Femur (tissue), 1 donor: ENCODE results near the gene SLIT3.

Experiments used
- DNase-seq: peaks from one replicate; pipeline ENCODE4 v3.0.0-alpha.2; 2017

The SLIT3 gene

DNA sequence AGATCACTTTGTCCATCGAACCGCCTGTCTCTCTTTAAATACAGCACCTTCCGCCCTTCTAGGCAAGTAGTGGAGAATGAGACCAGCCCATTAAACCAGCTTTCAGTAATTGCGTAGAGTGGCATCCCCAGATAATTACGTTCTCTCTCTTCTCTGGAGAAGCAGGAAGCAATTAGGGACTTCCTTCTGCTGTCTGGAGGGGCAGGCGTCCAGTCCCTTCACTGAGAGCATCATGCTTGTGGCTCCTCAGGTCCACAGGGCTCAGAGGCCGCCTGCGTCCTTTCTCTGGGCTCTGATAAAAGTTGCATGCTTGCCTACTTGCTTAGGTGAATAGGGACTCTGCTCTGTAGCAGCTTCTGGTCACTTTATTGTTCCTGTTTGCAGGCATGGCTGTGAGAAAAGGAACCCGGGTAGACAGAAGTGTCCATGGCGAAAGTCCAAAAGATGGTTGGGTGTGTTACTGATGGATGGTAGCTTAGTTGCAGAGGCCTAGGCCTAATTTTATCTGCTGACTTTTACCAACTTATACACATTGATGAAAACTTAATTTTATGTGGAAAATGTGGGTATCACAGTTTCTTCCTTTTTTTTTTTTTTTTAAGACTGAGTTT lies 422.7 kb downstream of the SLIT3 start:
- DNase-seq = no peak

DNA sequence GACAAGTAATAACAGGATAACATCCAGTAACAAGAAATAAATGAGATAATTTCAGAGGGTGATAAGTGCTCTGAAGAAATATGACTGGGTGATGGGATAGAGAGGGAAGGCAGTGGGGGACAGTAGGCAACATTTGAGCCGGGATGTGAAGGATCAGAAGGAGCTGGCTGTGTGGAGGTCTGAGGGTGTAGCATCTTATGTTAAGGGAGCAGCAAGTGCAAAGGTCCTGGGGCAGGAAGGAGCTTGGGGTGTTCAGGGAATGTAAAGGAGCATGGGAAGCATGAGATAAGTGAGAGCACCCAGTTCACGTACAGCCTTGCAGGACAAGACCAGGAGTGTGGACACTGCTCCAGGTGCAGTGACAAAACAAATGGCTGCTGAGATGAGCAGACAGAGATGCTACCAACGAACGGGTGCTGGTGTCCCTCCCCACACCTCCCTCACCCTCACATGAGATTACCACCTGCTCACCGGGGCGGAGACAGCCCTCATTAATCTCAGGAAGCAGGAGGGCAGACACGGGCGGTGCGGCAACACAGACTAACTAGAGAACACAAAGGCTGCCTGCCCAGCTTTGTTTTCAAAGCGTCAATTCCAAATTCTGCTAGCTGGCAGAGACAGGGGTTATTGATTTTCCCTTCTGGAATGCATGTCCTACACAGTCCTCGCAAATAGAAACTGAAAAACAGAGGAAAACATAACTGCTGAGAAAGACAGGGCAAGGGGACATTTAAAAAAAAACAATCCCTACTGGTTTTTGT lies 423.6 kb downstream of the SLIT3 start:
- DNase-seq = peak; percentile 40

DNA sequence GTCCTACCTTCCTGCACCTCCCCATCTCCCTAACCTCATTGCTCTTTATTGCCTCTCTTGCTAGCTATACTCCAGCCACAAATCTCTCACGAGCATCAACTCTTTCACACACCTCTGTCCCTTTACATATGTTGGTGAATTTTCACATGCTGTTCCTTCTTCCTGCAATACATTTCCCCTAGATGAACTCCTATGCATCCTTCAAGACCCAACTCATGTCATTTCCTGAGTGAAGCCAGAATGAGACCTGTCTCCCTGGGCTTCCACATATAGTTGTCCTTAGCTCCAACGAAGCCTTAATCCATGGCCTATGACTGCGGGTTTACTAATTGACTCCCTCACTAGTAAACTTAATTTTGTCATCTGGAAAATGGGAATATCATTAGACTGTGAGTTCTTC lies 424.5 kb downstream of the SLIT3 start:
- no peak for DNase-seq

DNA sequence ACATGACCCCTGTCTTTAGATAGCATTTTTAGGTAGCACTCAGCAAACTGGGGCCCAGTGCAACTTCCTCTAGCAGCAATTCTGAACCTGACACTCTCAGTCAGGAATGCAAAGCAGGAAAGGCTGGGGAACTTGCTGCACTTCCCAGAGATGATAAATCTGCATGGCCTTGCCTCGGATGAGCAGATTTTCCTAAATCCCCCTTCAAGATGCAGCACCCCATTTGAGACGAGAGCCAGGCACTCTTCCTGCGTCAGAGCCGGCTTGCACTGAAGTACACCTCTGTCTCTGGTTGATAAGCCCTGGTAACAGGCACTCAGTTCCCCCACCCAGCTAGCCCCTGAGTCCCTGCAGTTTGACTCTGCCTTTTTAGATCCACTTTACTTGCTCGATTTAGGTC lies 425.1 kb downstream of the SLIT3 start:
- DNase-seq = no peak

GRCh38 chr5:168874713-168875380 lies 426.1 kb downstream of the SLIT3 start:
- no peak for DNase-seq

GRCh38 chr5:168872246-168872645 lies 428.7 kb downstream of the SLIT3 start:
- DNase-seq = no peak

- DNase-seq = no peak
Measured at GRCh38 chr5:168870910-168871309, 430.0 kb downstream of the SLIT3 start.

DNA sequence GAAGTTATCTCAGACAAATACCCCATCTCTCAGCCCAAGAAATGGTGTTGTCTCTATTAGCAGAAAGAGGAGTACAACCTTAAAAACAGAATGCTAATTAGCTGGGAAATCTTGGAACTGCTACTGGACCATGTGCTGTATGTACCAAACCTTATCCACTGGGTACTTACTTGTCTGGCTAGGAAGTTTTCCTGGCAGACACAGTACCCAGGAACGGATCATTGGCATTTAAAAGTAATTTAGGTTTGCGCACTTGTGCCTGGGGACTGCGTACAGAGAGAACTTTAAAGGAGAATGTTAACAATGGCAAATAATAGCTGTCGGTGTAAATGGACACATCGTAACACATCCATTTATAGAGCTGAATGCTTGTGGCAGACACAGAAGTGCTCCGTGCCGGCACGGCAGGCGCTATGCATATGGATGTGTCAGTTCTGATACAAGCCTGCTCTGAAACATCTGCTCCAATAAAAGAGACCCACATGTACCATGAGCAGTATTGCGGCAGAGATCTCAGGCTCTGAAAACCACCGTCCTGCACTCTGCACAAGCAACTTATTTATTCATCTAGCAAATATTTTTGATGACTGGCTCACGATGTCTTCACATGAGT lies 431.2 kb downstream of the SLIT3 start:
- DNase-seq = no peak

DNA sequence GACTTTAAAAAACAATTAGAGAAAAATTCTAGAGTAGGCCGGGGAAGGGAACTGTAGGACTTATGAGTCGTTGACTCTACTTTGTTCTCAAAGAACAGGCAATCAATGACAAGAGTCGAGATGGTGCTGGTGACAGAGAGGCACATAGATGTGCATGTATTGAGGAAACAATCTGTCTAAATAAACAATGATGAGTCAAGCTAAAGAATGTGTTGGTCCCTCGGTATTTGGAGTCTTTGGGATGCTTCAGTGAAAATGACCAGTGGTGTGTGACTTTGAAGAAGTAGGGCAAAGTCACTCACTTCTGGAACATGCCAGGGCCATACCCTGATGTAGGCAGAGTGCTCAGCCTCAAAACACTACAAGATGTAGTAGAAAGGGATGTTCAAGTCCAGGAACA lies 433.7 kb downstream of the SLIT3 start:
- DNase-seq = no peak

DNA sequence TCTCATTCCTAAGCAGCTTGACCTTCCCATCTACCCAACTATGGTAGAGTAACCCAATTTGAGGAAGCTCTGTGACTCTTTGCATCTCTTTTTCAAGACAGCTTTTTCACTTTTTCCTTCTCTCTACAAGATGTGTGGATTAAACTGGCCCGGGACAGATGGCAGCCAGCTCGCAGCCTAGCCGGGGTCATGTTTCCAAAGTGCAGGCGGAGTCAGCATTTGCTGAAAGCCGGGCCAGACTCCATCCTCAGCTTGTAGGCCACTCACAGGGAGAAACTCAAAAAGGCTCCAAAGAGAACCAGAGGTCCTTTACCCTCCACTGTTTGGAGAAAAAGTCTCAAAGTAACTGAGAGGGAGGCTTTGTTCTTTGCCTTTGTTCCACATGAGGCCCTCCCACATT lies 435.0 kb downstream of the SLIT3 start:
- DNase-seq = peak; percentile 64

GRCh38 chr5:168863021-168863420 lies 437.9 kb downstream of the SLIT3 start:
- no peak for DNase-seq

- DNase-seq = no peak
Measured at GRCh38 chr5:168860503-168860902, 440.4 kb downstream of the SLIT3 start.

DNA sequence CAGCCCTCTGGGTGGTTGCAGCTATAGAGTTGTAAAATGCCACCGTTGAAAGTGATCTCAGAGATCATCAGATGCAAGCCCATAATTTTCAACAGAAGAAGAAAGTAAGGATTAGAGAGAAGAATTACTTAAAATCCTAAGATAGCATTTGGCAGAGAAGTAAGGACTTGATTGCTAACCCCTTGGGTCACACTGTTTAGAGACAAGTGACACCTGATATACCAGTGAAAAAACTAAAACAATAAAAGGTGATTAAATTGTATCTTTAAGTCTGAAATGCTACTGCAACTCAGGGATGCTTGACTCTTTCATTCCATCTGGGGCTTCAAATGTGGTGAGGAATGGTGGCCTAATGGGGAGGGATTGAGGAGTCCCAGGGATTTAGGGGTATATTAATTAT lies 440.9 kb downstream of the SLIT3 start:
- DNase-seq = no peak

DNA sequence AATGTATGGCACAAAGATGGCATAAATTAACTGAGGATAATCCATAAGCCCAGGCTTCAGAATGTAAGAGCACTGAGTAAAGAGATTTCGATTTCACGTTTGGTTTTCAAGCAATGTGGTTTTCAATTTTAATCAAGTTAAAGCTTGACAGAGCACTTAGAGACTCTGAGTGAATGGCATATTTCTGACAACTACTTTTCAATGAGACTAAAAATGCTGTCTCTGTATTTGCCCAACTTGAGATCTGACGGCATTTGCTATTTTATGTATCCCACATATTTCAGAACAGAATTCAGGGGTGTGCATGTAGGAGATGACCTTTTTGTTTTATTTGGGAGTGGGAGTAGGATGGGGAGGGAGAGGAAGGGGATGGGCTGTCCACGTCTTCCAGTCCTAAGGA lies 441.5 kb downstream of the SLIT3 start:
- DNase-seq = no peak

- DNase-seq = no peak
Measured at GRCh38 chr5:168858994-168859393, 441.9 kb downstream of the SLIT3 start.

DNA sequence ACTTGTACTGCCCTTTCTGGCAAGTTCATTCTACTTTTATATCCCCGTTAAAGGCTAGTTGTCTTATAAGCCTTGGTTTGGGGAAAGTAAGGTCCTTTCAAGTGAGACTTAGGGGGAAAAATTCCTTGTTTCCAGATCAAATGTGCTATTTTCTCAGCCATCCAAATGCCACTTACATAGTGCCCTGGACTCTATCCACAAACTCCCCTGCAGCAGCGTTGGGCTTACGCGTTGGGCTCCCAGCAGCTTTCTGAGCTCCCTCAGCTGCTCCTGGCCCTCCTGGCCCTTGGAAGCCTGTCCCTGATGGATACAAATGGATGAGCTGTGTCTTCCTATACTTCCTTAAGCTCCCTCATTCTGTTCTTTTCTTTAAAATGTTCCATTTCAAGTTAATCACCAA lies 442.6 kb downstream of the SLIT3 start:
- DNase-seq = no peak

DNA sequence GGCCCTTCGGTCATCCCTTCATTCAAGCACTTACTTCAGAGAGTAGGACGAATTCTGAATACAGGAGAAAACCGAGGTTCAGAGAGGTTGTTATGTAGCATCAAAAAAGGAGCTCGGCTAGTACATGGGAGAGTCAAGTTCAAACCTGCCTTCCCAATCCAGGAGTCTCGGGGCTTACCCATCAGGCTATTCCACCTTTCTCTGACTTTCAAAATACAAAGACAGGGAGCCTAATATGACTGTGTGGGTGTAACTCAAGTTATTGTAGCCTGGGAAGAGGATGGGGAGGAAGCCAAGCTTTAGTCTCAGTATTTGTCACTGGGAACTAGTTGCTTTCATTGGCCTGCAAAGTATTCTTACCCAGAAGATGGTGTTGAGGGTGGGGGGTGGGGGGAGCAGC lies 447.0 kb downstream of the SLIT3 start:
- DNase-seq = no peak

DNA sequence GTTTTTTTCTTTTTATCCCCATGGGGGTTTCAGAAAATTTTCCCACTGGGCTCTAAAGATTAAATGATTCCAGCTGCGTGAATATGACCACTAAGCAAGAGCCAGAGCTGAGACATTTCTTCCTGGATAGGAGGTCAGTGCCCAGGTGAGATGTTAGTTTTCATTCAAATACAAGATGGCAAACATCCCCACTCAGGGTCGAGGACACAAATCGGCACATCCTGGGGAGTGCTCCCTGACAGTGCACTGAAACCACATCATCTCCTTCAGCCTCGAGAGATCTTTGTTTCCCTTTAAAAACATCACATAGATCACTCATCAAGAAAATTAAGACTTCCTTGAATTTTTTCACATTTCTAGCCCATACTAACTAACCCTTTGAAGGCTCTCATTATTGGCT lies 448.6 kb downstream of the SLIT3 start:
- DNase-seq = no peak

DNA sequence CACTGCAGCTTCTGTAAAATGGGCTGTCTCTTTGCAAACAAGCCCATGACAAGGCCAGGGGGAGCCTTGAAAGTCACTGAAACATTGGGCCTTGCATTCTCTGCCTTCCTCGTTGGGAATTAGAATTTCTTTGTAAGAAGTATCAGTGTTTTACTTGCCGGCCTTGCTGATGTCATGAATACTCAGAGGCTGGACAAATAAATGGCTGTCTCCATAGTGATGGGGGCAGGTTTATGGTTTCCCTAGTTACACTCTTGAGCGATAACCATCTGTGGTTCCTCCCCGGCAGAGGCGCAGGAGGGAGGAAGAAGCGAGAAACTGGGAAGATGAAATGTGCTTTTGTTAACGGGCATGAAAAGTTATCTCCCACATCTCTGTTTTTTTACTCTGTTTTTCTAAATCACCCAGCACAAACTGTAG lies 449.0 kb downstream of the SLIT3 start:
- peak; percentile 58 for DNase-seq

DNA sequence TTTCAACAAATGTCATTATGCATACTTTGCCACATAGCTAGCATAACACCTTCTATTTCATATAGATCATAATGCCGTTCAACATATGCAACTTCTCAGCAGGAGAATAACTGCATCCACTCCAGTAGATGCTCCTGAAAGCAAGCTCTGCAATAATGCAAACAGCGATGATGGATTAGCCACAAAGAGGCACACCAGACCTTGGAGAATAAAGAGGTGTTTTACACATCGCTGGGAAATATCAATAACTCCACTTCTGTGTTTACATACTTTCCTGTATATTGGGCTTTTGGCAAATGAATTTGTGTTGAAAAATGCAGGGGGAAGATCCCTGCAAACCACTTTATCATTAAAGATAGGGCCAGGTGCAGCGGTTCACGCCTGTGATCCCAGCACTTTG lies 450.3 kb downstream of the SLIT3 start:
- DNase-seq = no peak

- no peak for DNase-seq
Measured at GRCh38 chr5:168848569-168848968, 452.4 kb downstream of the SLIT3 start.

DNA sequence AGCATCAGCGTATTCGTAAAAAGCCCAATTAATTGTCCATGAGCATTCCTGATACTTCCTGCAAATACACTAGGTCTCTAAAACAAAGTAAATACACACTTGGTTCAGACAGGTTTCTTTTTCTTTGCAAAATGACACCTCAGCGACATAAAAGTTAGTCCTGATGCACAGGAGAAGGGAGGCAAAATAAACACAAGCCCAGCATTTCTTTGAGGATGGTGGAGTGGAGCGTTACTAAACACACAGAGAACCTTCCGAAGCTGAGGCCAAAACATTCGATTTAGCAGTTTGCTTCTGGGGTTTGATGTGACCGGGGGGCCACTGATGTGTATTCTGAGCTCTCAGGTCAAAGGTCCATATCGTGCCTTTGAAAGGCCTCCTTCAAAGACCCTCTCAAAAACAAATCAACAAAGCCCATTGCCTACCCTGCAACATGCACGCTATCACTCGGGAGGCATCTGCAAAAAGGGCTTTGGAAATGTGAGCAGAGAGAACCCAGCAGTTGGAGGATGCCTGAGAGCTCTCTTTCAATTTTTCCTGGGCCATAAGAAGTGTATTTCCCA lies 453.3 kb downstream of the SLIT3 start:
- no peak for DNase-seq

- no peak for DNase-seq
Measured at GRCh38 chr5:168844922-168845296, 456.0 kb downstream of the SLIT3 start.
